ENCODE results near the gene EPC1.
"Not testable (repeated sequence)": the region's sequence is repeated elsewhere in the genome, so short reads cannot be mapped to it uniquely, and the experiment has no call there.

EPC1 gene

GRCh38 chr10:32376771-32377170 lies 29.8 kb upstream of the EPC1 start:
- TF ChIP-seq POLR2A (IDR thresholded peaks at IDR 0.05; ENCODE audit: low read length) (no peak), GATA1 (IDR thresholded peaks at IDR 0.05; ENCODE audit: low read depth, low read length) (no peak)
- peak; percentile 19 to 40 for DNase-seq

DNA sequence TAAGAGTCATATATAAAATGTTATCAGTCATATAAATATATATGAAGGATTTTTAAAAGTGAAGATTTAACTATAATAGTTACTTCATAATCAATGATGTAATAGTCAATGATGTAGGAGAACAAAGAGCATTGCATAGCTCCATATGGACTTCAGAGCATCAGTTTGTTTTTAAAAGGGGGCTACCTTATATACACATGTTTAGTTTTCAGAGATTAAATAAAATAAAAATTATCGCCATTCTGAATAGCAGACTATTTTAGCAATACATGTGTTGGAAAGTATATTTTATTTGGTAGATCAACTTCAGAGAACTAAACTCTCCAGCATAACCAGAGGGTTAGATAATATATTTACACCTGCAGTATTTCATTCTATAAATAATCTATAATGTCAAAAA lies 29.1 kb upstream of the EPC1 start:
- peak in 1 of 2 experiments; percentile 12 for DNase-seq
- TF ChIP-seq POLR2A (IDR thresholded peaks at IDR 0.05; ENCODE audit: low read length) (no peak), GATA1 (IDR thresholded peaks at IDR 0.05; ENCODE audit: low read depth, low read length) (no peak)

- DNase-seq: peak; percentile 8 to 13
- no peak for TF ChIP-seq GATA1 (IDR thresholded peaks at IDR 0.05; ENCODE audit: low read depth, low read length)
- TF ChIP-seq POLR2A (IDR thresholded peaks at IDR 0.05; ENCODE audit: low read length): no peak
Observed at GRCh38 chr10:32375631-32376030, 28.7 kb upstream of the EPC1 start.

DNA sequence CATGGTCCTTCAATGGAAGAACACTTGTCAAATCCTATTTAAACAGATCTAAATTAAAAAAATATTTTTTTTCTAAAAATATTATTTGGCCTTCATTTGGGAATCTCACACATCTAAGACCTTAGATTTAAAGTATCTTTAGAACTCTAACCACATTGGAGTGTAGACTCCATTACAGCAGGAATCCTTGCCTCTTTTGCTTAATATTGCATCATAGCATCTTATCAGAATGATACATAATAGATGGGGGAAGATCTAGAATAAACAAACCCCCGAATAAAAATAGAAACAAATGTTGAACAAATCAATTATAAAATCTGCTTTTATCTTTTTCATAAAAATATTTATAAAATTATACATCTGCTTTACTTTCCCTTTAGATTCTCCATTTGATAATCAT lies 27.6 kb upstream of the EPC1 start:
- TF ChIP-seq GATA1 (IDR thresholded peaks at IDR 0.05; ENCODE audit: low read depth, low read length): no peak
- no peak for TF ChIP-seq POLR2A (IDR thresholded peaks at IDR 0.05; ENCODE audit: low read length)
- DNase-seq: no peak

GRCh38 chr10:32373496-32373895 lies 26.5 kb upstream of the EPC1 start:
- TF ChIP-seq GATA1 (IDR thresholded peaks at IDR 0.05; ENCODE audit: low read depth, low read length): no peak
- no peak for DNase-seq

DNA sequence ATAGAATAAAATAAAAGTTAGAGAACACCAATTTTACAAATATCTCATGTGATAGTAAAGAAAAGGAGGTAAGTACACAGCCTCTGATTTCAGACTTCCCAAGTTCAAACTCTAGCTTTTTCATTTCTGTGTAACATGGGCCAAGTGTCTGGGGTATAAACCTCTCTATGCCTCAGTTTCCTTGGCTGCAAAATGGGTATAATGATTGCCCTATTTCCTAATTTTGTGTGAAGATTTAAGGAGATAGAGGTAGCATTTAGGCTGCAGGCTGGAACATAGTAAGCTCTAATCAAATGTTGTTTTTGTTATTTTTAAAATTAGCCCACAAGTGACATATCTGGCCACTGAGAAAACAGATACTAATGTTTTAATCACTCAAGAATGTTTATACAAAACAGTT lies 26.1 kb upstream of the EPC1 start:
- no peak for TF ChIP-seq GATA1 (IDR thresholded peaks at IDR 0.05; ENCODE audit: low read depth, low read length)
- TF ChIP-seq POLR2A (IDR thresholded peaks at IDR 0.05; ENCODE audit: low read length): no peak
- no peak for DNase-seq

DNA sequence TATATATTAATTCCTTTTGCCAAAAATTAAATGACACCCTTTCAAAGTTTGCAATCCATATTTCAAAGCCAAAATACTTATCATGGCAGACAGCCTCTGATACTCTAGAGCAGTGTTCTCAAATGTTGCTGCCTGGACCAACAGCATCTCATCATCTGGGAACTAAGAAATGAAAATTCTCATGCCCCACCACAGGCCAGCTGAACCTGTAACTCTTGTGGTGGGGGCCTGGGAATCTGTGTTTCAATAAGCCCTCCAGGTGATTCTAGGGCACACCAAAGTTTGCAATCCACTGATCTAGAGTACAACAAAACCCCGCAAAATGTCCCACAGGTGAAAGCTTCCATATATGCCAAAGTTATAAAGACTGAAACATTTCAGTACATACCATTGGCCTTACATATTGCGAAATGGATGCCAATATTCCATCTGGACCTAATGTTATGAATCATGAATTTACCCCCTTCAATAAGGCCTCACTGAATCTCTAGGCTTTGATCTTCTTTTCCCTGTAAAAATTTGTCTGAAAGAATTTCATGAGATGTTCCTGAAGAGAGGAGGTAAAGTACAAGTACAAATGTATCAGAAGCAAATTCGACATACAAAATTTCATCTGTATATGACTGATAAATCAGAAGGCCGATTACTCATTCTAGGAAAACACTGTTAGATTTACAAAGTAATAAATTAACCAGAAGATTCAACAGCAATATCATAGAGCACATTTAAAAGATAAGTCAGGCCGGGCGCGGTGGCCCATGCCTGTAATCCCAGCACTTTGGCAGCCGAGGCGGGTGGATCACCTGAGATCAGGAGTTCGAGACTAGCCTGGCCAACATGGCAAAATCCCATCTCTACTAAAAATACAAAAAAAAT lies 25.3 kb upstream of the EPC1 start:
- DNase-seq: no peak
- TF ChIP-seq POLR2A (IDR thresholded peaks at IDR 0.05; ENCODE audit: low read length) (no peak), GATA1 (IDR thresholded peaks at IDR 0.05; ENCODE audit: low read depth, low read length) (no peak)

- DNase-seq: no peak
- TF ChIP-seq GATA1 (IDR thresholded peaks at IDR 0.05; ENCODE audit: low read depth, low read length) (no peak), POLR2A (IDR thresholded peaks at IDR 0.05; ENCODE audit: low read length) (no peak)
Observed at GRCh38 chr10:32371101-32371500, 24.1 kb upstream of the EPC1 start.

GRCh38 chr10:32367793-32368453 lies 21.0 kb upstream of the EPC1 start:
- TF ChIP-seq POLR2A (IDR thresholded peaks at IDR 0.05; ENCODE audit: low read length): no peak
- no peak for TF ChIP-seq GATA1 (IDR thresholded peaks at IDR 0.05; ENCODE audit: low read depth, low read length)
- DNase-seq: peak; percentile 79 to 90

DNA sequence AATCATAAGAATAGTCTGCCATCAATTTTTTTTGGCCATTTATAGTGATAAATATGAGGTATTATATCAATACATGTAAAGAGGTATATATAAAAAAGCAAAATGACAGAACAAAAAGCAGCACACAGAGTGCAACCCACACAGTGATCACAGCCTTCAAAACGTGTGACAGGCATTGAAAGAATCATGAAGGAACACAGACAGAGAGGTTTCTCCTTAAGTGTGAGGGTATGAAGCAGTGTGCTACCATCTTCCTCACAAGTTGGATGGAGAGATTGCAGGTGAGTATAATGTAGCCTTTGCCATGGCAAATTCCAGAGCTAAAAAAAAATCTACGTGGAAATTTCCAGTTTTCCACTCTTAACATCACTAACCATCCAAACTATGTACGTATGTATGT lies 19.6 kb upstream of the EPC1 start:
- no peak for DNase-seq
- TF ChIP-seq GATA1 (IDR thresholded peaks at IDR 0.05; ENCODE audit: low read depth, low read length) (no peak), POLR2A (IDR thresholded peaks at IDR 0.05; ENCODE audit: low read length) (no peak)

DNA sequence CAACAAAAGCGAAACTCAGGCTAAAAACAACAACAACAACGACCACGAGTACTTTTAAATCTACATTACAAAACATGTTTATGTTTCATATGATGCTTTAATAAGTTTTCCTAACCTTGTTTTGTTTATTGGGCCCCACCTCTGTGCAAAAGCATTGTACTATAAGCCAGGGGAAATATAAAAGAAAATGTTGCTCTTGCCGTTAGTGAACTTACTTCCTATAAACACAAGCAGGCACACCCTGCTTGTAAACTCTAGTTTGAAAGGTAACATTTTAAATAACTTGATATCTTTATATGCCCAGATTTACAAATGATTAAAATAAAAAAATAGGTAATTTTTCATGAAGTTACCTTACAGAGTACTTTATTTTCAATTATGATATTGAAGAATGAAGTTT lies 19.2 kb upstream of the EPC1 start:
- TF ChIP-seq GATA1 (IDR thresholded peaks at IDR 0.05; ENCODE audit: low read depth, low read length) (no peak), POLR2A (IDR thresholded peaks at IDR 0.05; ENCODE audit: low read length) (no peak)
- DNase-seq: no peak

DNA sequence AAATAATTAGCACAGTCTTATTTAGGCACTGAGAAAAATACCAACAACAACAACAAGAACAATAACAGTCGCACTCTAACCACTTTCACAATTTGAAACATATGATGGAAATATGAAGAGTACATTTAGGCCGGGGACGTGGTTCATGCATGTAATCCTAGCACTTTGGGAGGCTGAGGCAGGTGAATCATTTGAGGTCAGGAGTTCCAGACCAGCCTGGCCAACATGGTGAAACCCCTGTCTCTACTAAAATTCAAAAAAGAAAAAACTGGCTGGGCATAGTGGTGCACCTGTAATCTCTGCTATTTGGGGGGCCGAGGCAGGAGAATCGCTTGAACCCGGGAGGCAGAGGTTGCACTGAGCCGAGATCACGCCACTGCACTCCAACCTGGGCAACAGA lies 18.4 kb upstream of the EPC1 start:
- not testable (repeated sequence) for DNase-seq

- no peak for DNase-seq
- no peak for TF ChIP-seq GATA1 (IDR thresholded peaks at IDR 0.05; ENCODE audit: low read depth, low read length)
- no peak for TF ChIP-seq POLR2A (IDR thresholded peaks at IDR 0.05; ENCODE audit: low read length)
Observed at GRCh38 chr10:32362571-32362970, 15.6 kb upstream of the EPC1 start.

- no peak for DNase-seq
- TF ChIP-seq GATA1 (IDR thresholded peaks at IDR 0.05; ENCODE audit: low read depth, low read length): no peak
Observed at GRCh38 chr10:32360884-32361283, 13.9 kb upstream of the EPC1 start.

DNA sequence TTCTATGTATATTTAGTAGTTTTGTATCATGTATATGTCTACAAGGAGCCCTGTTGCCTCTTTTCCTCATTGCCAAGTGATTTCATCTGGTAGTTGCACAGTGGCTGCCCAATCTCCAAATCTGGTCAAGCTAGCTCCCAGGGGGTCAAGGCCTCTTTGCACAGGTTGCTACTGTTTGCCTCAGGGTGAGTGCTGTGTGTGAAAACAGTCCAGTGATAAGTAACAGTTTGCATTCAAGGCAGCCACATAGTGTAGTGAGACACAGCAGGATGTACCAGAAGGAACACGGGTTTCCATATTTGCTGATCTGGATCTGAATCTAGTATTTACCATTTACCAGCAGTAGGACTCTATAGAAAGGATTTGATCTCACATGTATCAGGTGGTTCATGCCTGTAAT lies 13.3 kb upstream of the EPC1 start:
- DNase-seq: no peak
- TF ChIP-seq GATA1 (IDR thresholded peaks at IDR 0.05; ENCODE audit: low read depth, low read length) (no peak), POLR2A (IDR thresholded peaks at IDR 0.05; ENCODE audit: low read length) (no peak)
